ENCODE measurements around the gene RBMY1D. TPM values are rescaled to one million over a fixed set of nuclear protein-coding genes. Genes with fewer than 3 reads are reported as not detected.

RBMY1D gene
- total RNA-seq, 1 experiment from 2014 or later: not detected

Other genes starting within 250 kb of the RBMY1D start
- gene RBMY1E, start 23.5 kb upstream of the RBMY1D start, total RNA-seq (2021): not detected in 3 replicates